ENCODE results near the gene RXRA.

RXRA gene

GRCh38 chr9:134298000-134298399 is 28.3 kb upstream of the RXRA start:
- no peak overlapping the region for H3K4me2 ChIP-seq (ENCODE audit: low read depth, low read length, poor library complexity, severe bottlenecking)
- H3K36me3 ChIP-seq (ENCODE audit: low read length) = no peaks in the 10 kb centered on the region
- no peaks in the 10 kb centered on the region for H3K27me3 ChIP-seq (ENCODE audit: low read length)
- no peaks in the 10 kb centered on the region for H3K9me2 ChIP-seq (replicated peaks; ENCODE audit: insufficient read depth, low read length)
- no peak overlapping the region for H2AFZ ChIP-seq (ENCODE audit: low read depth, low read length, severe bottlenecking)
- H3K9ac ChIP-seq (ENCODE audit: low read length) = no peak overlapping the region
- H3K4me3 ChIP-seq (ENCODE audit: insufficient read depth, low read length, poor library complexity, severe bottlenecking) = no peak overlapping the region
- H4K20me1 ChIP-seq (ENCODE audit: low read depth, low read length) = no peaks in the 10 kb centered on the region
- no peak overlapping the region for H3K27ac ChIP-seq (ENCODE audit: low read depth, low read length)
- no peaks in the 10 kb centered on the region for H3F3A ChIP-seq (ENCODE audit: insufficient read depth)
- no peaks in the 10 kb centered on the region for H3K9me3 ChIP-seq (ENCODE audit: insufficient read depth, low read length)
- TF ChIP-seq CTCF (IDR thresholded peaks at IDR 0.05; ENCODE audit: insufficient read depth, low read length, poor library complexity, severe bottlenecking) (no peak), EZH2phosphoT487 (conservative IDR thresholded peaks at IDR 0.05; ENCODE audit: low read length) (no peak)
- no peaks in the 10 kb centered on the region for H3K79me2 ChIP-seq (ENCODE audit: insufficient read depth, low read length)

- Histone ChIP-seq H3K9me2 (replicated peaks; ENCODE audit: insufficient read depth, low read length) (no peaks in the 10 kb centered on the region), H3K4me2 (ENCODE audit: low read depth, low read length, poor library complexity, severe bottlenecking) (no peak overlapping the region), H3F3A (ENCODE audit: insufficient read depth) (no peaks in the 10 kb centered on the region), H3K36me3 (ENCODE audit: low read length) (no peaks in the 10 kb centered on the region), H2AFZ (ENCODE audit: low read depth, low read length, severe bottlenecking) (no peak overlapping the region), H3K27ac (ENCODE audit: low read depth, low read length) (no peak overlapping the region), H3K79me2 (ENCODE audit: insufficient read depth, low read length) (no peaks in the 10 kb centered on the region), H3K4me3 (ENCODE audit: insufficient read depth, low read length, poor library complexity, severe bottlenecking) (no peak overlapping the region), H3K9ac (ENCODE audit: low read length) (no peak overlapping the region), H3K27me3 (ENCODE audit: low read length) (no peaks in the 10 kb centered on the region), H4K20me1 (ENCODE audit: low read depth, low read length) (no peaks in the 10 kb centered on the region), H3K9me3 (ENCODE audit: insufficient read depth, low read length) (no peaks in the 10 kb centered on the region)
- TF ChIP-seq CTCF (IDR thresholded peaks at IDR 0.05; ENCODE audit: insufficient read depth, low read length, poor library complexity, severe bottlenecking) (no peak), EZH2phosphoT487 (conservative IDR thresholded peaks at IDR 0.05; ENCODE audit: low read length) (no peak)
These were observed 27.2 kb upstream of the RXRA start for GRCh38 chr9:134299068-134299467.

- Histone ChIP-seq H2AFZ (ENCODE audit: low read depth, low read length, severe bottlenecking) (no peak overlapping the region), H3K27me3 (ENCODE audit: low read length) (no peaks in the 10 kb centered on the region), H3F3A (ENCODE audit: insufficient read depth) (no peaks in the 10 kb centered on the region), H3K9me2 (replicated peaks; ENCODE audit: insufficient read depth, low read length) (no peaks in the 10 kb centered on the region), H3K9ac (ENCODE audit: low read length) (no peak overlapping the region), H3K36me3 (ENCODE audit: low read length) (no peaks in the 10 kb centered on the region), H4K20me1 (ENCODE audit: low read depth, low read length) (no peaks in the 10 kb centered on the region), H3K79me2 (ENCODE audit: insufficient read depth, low read length) (no peaks in the 10 kb centered on the region), H3K4me2 (ENCODE audit: low read depth, low read length, poor library complexity, severe bottlenecking) (no peak overlapping the region), H3K4me3 (ENCODE audit: insufficient read depth, low read length, poor library complexity, severe bottlenecking) (no peak overlapping the region), H3K9me3 (ENCODE audit: insufficient read depth, low read length) (no peaks in the 10 kb centered on the region), H3K27ac (ENCODE audit: low read depth, low read length) (no peak overlapping the region)
- TF ChIP-seq EZH2phosphoT487 (conservative IDR thresholded peaks at IDR 0.05; ENCODE audit: low read length) = no peak
- no peak for TF ChIP-seq CTCF (IDR thresholded peaks at IDR 0.05; ENCODE audit: insufficient read depth, low read length, poor library complexity, severe bottlenecking)
These were observed 26.4 kb upstream of the RXRA start for GRCh38 chr9:134299883-134300282.

Measured in SU-DHL-6 (cell line).